ENCODE results near the gene RALA. TPM values are rescaled to one million over a fixed set of nuclear protein-coding genes. Genes with fewer than 3 reads are reported as not detected.

Gene RALA
- total and polyA plus RNA-seq, 10 of the 15 experiments (the other 5 are each of a cell fraction or from before 2014, with no cell fraction given) = 7.5 to 53.3 (median 23.1) TPM

- TF ChIP-seq ZNF687 (IDR thresholded peaks at IDR 0.05) = peak; percentile 78
- TF ChIP-seq ZBTB11 (CRISPR knock-in tag; IDR thresholded peaks at IDR 0.05) = no peak; the same call in 1 of the 2 replicates
- TF ChIP-seq MYB (IDR thresholded peaks at IDR 0.05; ENCODE audit: borderline replicate concordance, low read depth, low read length) = no peak
- TF ChIP-seq FOS (IDR thresholded peaks at IDR 0.05; ENCODE audit: borderline replicate concordance, extremely low read depth, insufficient read length) = no peak
- no peak for TF ChIP-seq FOXK2 (IDR thresholded peaks at IDR 0.05)
- TF ChIP-seq ZNF24 (IDR thresholded peaks at IDR 0.05) = no peak
- no peak for TF ChIP-seq ZNF622 (IDR thresholded peaks at IDR 0.05)
- no peak for TF ChIP-seq CEBPB (IDR thresholded peaks at IDR 0.05; ENCODE audit: borderline replicate concordance in 1 of 2, low read depth in 2 of 2, low read length in 2 of 2)
- TF ChIP-seq, protein P1, sequence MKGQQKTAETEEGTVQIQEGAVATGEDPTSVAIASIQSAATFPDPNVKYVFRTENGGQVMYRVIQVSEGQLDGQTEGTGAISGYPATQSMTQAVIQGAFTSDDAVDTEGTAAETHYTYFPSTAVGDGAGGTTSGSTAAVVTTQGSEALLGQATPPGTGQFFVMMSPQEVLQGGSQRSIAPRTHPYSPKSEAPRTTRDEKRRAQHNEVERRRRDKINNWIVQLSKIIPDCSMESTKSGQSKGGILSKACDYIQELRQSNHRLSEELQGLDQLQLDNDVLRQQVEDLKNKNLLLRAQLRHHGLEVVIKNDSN (IDR thresholded peaks at IDR 0.05; ENCODE audit: borderline replicate concordance, extremely low read length, insufficient read depth, low read depth, low read length) = no peak
- no peak for TF ChIP-seq JUNB (IDR thresholded peaks at IDR 0.05)
- TF ChIP-seq NRF1 (conservative IDR thresholded peaks at IDR 0.05; ENCODE audit: low read depth, low read length) = no peak
- TF ChIP-seq EP300 (IDR thresholded peaks at IDR 0.05; ENCODE audit: borderline replicate concordance in 1 of 2, control insufficient read depth in 1 of 2, low read depth in 2 of 2, low read length in 2 of 2) = no peak
- TF ChIP-seq, protein P2, sequence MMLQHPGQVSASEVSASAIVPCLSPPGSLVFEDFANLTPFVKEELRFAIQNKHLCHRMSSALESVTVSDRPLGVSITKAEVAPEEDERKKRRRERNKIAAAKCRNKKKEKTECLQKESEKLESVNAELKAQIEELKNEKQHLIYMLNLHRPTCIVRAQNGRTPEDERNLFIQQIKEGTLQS (IDR thresholded peaks at IDR 0.05; ENCODE audit: borderline replicate concordance, extremely low read depth, low read depth, low read length) = no peak
- TF ChIP-seq POU2F2 (IDR thresholded peaks at IDR 0.05; ENCODE audit: borderline replicate concordance, low read depth, low read length) = peak; percentile 55
- TF ChIP-seq, protein P3, sequence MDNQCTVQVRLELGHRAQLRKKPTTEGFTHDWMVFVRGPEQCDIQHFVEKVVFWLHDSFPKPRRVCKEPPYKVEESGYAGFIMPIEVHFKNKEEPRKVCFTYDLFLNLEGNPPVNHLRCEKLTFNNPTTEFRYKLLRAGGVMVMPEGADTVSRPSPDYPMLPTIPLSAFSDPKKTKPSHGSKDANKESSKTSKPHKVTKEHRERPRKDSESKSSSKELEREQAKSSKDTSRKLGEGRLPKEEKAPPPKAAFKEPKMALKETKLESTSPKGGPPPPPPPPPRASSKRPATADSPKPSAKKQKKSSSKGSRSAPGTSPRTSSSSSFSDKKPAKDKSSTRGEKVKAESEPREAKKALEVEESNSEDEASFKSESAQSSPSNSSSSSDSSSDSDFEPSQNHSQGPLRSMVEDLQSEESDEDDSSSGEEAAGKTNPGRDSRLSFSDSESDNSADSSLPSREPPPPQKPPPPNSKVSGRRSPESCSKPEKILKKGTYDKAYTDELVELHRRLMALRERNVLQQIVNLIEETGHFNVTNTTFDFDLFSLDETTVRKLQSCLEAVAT (IDR thresholded peaks at IDR 0.05) = peak; percentile 40; the same call in 1 of the 2 replicates
- no peak for TF ChIP-seq ETV6 (conservative IDR thresholded peaks at IDR 0.05 in 1 of 2, IDR thresholded peaks at IDR 0.05 in 1 of 2; ENCODE audit: borderline replicate concordance in 1 of 2, low read depth in 1 of 2)
Observed at GRCh38 chr7:39623047-39623731, at the start of gene RALA (continued).
